ENCODE results near the gene FAM13A. TPM values are rescaled to one million over a fixed set of nuclear protein-coding genes. Genes with fewer than 3 reads are reported as not detected.

FAM13A gene
- total and polyA plus RNA-seq, 2 of the 13 experiments (the other 11 are each of a cell fraction or from before 2014, with no cell fraction given), result 1.2 to 36.2 TPM

DNA sequence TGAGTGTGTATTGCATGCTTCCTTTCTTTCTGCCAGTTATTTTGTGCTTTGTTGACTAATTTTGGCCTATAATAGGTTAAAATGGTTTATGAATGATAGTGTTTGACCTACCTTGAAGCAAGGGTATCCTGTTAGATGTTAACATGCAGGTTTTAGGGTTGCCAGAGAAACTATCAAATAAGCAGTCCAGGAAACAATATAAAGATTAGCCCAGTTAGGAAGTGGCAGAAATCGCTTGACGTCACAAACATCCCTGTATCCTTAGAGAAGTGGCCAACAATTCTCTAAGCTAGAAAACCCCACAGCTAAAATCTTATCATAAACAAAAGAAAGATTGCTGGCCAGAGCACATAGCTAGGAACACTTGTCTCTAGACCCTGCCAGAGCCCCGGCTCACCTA is 363.2 kb downstream of the FAM13A start:
- CTCF ChIA-PET (ENCODE audit: low intra/inter-chr PET ratio, low total read pairs), result no interaction called here
- FAIRE-seq, result no peak
- POLR2A ChIA-PET, result no interaction called here

More for the DNA sequence above, 363.2 kb downstream of the FAM13A start:
- H3K4me1 ChIP-seq (ENCODE audit: insufficient read depth, low read length), result 0 out of 2 replicates have a peak, but pooled peaks cover 5% of the 10 kb centered on the region
- no peak overlapping the region for H3K4me2 ChIP-seq (ENCODE audit: low read depth, low read length)
- intact Hi-C loops (cut with micrococcal nuclease; ENCODE audit: unreplicated experiment), result no loop called here
- H3K36me3 ChIP-seq (replicated peaks in 1 of 2; ENCODE audit: control insufficient read depth in 1 of 2, insufficient read depth in 2 of 2, low read length in 2 of 2), result no peaks in the 10 kb centered on the region
- H3K27me3 ChIP-seq (ENCODE audit: control insufficient read depth in 1 of 2, insufficient read depth in 2 of 2, low read length in 2 of 2), result no peaks in the 10 kb centered on the region
- H3K4me3 ChIP-seq (replicated peaks in 1 of 3; ENCODE audit: insufficient read depth in 1 of 3, low read depth in 2 of 3, low read length in 3 of 3), result no peak overlapping the region
- H4K20me1 ChIP-seq (ENCODE audit: insufficient read depth, low read length), result no peaks in the 10 kb centered on the region
- in situ Hi-C loops (cut with HindIII; ENCODE audit: extremely low pct_ligation_motif_present, low pct_unique_long_range_greater_than_20kb), result no loop called here
- no peak for ATAC-seq
- no peak for DNase-seq (ENCODE audit: low spot score)
- no peak for TF ChIP-seq ZNF670 (CRISPR knock-in tag; IDR thresholded peaks at IDR 0.05; ENCODE audit: borderline replicate concordance)
- TF ChIP-seq, protein P1, sequence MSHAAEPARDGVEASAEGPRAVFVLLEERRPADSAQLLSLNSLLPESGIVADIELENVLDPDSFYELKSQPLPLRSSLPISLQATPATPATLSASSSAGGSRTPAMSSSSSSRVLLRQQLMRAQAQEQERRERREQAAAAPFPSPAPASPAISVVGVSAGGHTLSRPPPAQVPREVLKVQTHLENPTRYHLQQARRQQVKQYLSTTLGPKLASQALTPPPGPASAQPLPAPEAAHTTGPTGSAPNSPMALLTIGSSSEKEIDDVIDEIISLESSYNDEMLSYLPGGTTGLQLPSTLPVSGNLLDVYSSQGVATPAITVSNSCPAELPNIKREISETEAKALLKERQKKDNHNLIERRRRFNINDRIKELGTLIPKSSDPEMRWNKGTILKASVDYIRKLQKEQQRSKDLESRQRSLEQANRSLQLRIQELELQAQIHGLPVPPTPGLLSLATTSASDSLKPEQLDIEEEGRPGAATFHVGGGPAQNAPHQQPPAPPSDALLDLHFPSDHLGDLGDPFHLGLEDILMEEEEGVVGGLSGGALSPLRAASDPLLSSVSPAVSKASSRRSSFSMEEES (CRISPR knock-in tag; IDR thresholded peaks at IDR 0.05), result no peak
- TF ChIP-seq, protein P2, sequence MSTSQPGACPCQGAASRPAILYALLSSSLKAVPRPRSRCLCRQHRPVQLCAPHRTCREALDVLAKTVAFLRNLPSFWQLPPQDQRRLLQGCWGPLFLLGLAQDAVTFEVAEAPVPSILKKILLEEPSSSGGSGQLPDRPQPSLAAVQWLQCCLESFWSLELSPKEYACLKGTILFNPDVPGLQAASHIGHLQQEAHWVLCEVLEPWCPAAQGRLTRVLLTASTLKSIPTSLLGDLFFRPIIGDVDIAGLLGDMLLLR (CRISPR knock-in tag; IDR thresholded peaks at IDR 0.05), result no peak
- TF ChIP-seq, protein P3, sequence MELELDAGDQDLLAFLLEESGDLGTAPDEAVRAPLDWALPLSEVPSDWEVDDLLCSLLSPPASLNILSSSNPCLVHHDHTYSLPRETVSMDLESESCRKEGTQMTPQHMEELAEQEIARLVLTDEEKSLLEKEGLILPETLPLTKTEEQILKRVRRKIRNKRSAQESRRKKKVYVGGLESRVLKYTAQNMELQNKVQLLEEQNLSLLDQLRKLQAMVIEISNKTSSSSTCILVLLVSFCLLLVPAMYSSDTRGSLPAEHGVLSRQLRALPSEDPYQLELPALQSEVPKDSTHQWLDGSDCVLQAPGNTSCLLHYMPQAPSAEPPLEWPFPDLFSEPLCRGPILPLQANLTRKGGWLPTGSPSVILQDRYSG (CRISPR knock-in tag; IDR thresholded peaks at IDR 0.05), result no peak
- no peak for TF ChIP-seq GATA4 (IDR thresholded peaks at IDR 0.05; ENCODE audit: borderline replicate concordance, low read depth)
- TF ChIP-seq ZNF263 (CRISPR knock-in tag; IDR thresholded peaks at IDR 0.05), result no peak
- TF ChIP-seq ISL2 (CRISPR knock-in tag; IDR thresholded peaks at IDR 0.05), result no peak
- TF ChIP-seq SNAPC2 (CRISPR knock-in tag; IDR thresholded peaks at IDR 0.05), result no peak
- no peak for TF ChIP-seq PHF20 (CRISPR knock-in tag; IDR thresholded peaks at IDR 0.05)
- no peak for TF ChIP-seq EHMT2 (IDR thresholded peaks at IDR 0.05; ENCODE audit: borderline replicate concordance, low read depth, low read length)
- TF ChIP-seq NCOR1 (IDR thresholded peaks at IDR 0.05; ENCODE audit: borderline replicate concordance, low read length), result no peak
- H2AFZ ChIP-seq (ENCODE audit: low read length), result no peak overlapping the region
- no peaks in the 10 kb centered on the region for H3K9me3 ChIP-seq (ENCODE audit: low read length)
- no peaks in the 10 kb centered on the region for H3K79me2 ChIP-seq (ENCODE audit: insufficient read depth, low read length)
- H3K9ac ChIP-seq (ENCODE audit: insufficient read depth, low read depth, low read length), result no peak overlapping the region
- no peak overlapping the region for H3K27ac ChIP-seq (ENCODE audit: extremely low read length, insufficient read depth, low read length)
- BruUV-seq (replicated peaks), result no TSS peak
- WGBS (ENCODE audit: low lambda C conversion rate), result 98% methylated on average over 3 of the region's 3 CpGs
